ENCODE measurements around the gene GJD3. TPM values are rescaled to one million over a fixed set of nuclear protein-coding genes. Genes with fewer than 3 reads are reported as not detected.
A peak's percentile ranks its signal among the peaks of the same experiment; 100 is the strongest.

The GJD3 gene
- total and polyA plus RNA-seq, 2 donors (not counting 3 experiments of a cell fraction or from before 2014, with no cell fraction given) = 0.10 to 0.40 TPM

DNA sequence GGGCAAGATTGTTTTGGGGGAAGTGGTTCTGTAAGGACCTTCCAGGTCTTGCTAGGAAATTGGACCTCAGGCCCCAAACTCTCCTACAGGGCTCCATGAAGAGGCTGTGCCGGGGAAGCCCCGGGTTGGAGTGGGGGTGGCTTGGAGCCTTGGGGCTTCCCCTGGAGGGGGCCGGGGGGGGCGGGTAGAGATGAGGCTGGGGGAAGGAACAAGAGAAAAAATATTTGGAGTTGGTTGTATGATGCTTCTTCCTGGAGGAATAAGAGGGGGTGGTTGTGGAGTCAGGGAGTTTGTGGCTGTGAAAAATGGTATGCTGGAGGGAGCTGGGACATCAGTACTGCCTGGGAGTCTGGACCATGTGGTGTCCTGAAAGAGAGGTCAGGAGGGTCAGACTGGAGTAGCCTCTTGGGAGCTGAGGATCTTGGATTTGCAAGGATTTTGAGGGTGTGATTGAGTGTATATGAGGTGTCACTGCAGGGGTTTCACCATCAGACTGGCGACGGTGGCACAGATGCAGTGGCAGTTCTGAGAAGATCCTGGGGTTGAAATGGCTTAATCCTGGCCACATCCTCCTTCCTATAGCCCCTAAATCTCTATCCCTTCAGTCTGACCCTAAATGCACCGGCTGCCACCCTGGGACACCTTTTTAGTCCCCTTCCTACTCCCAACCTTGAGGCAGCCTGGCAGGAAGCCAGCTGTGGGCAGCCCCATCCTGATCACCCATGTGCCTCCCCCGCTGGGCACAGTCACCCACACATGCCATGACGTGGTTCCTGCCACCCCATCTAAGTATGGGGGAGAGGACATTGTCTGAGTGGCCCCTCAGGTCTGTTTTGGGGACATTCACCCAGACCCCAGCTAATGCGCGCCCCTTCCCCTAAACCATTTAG is 44.6 kb downstream of the GJD3 start:
- DNase-seq (ENCODE audit: low read depth, low spot score) (no peak), FAIRE-seq (peak; percentile 40)
- POLR2A ChIA-PET = interaction anchor here (0.7 to 1.0 kb wide), 2 partner anchors 25 to 36 kb away, joined by 3 read pairs; no protein-coding TSS in a partner anchor
- peaks cover 53% of the 10 kb centered on the region for H3K79me2 ChIP-seq (ENCODE audit: control insufficient read depth, insufficient read depth, low read length)
- intact Hi-C loops (cut with micrococcal nuclease) = no loop called here
- no TSS peak for BruUV-seq (replicated peaks)
- H4K20me1 ChIP-seq (replicated peaks; ENCODE audit: control insufficient read depth, extremely low read depth, insufficient read depth, low read length) = no peaks in the 10 kb centered on the region
- CTCF ChIA-PET = interaction anchor here (0.6 to 6.9 kb wide), 11 partner anchors 8 to 107 kb away, joined by 3 to 109 read pairs (median 6); no protein-coding TSS in a partner anchor
- H3K27me3 ChIP-seq (ENCODE audit: control insufficient read depth in 2 of 2, insufficient read depth in 2 of 2, low read length in 2 of 2) = no peaks in the 10 kb centered on the region
- H3K27ac ChIP-seq (ENCODE audit: insufficient read depth, low read depth, low read length) = peak overlapping the region; percentile 37
- TF ChIP-seq EZH2 (IDR thresholded peaks at IDR 0.05; ENCODE audit: borderline replicate concordance, low read depth, low read length, severe bottlenecking) = no peak
- TF ChIP-seq JUN (IDR thresholded peaks at IDR 0.05; ENCODE audit: borderline replicate concordance, insufficient read depth, insufficient read length, low read depth) = no peak
- TF ChIP-seq CTCF (IDR thresholded peaks at IDR 0.05; ENCODE audit: extremely low read depth in 1 of 2, insufficient read depth in 1 of 2, low read depth in 1 of 2, low read length in 2 of 2) = no peak
- no peak for TF ChIP-seq POLR2AphosphoS5 (IDR thresholded peaks at IDR 0.05; ENCODE audit: insufficient read depth, low read depth, low read length)
- TF ChIP-seq MYC (IDR thresholded peaks at IDR 0.05; ENCODE audit: low read depth, low read length) = no peak
- TF ChIP-seq, protein P1, sequence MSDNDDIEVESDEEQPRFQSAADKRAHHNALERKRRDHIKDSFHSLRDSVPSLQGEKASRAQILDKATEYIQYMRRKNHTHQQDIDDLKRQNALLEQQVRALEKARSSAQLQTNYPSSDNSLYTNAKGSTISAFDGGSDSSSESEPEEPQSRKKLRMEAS (IDR thresholded peaks at IDR 0.05; ENCODE audit: insufficient read depth, insufficient read length) = no peak
- no peaks in the 10 kb centered on the region for H3K9me3 ChIP-seq (replicated peaks; ENCODE audit: control insufficient read depth, insufficient read depth, low read length)
- H3K4me1 ChIP-seq (ENCODE audit: control insufficient read depth, extremely low read depth, insufficient read depth, low read length) = peaks cover 83% of the 10 kb centered on the region
- no peaks in the 10 kb centered on the region for H3K9me1 ChIP-seq (replicated peaks; ENCODE audit: control insufficient read depth, extremely low read depth, insufficient read depth, low read length)
- no peaks in the 10 kb centered on the region for H3K36me3 ChIP-seq (ENCODE audit: control insufficient read depth in 2 of 2, extremely low read depth in 1 of 2, insufficient read depth in 2 of 2, low read length in 2 of 2)
- peak overlapping the region; percentile 88 for H3K4me2 ChIP-seq (ENCODE audit: insufficient read depth, low read length)
- H3K9ac ChIP-seq (replicated peaks; ENCODE audit: extremely low read depth, insufficient read depth, low read length) = no peak overlapping the region
- H2AFZ ChIP-seq (ENCODE audit: low read depth, low read length) = no peak overlapping the region
- H3K4me3 ChIP-seq (replicated peaks in 1 of 3; ENCODE audit: insufficient read depth in 1 of 3, low read depth in 1 of 3, low read length in 3 of 3) = no peak overlapping the region
- dilution Hi-C loops (cut with MboI; ENCODE audit: extremely low pct_ligation_motif_present, low sequenced_read_pairs) = no loop called here

All from endothelial cell of umbilical vein (primary cell).